Duodenal mucosa (tissue), 2 donors: ENCODE results near the gene PSORS1C2.
"Not testable (repeated sequence)": the region's sequence is repeated elsewhere in the genome, so short reads cannot be mapped to it uniquely, and the experiment has no call there.

Experiments
- H3K27ac ChIP-seq: one replicate; pipeline ENCODE4 v1.7.0; 2013; ENCODE audit warnings: low read depth, low read length
- H3K27me3 ChIP-seq, 2 donors: one replicate each; pipeline ENCODE4 v1.7.0; 2013; ENCODE audit warnings: low read length in 2 of 2, control low read depth in 1 of 2; ENCODE audit not compliant: insufficient read depth in 2 of 2, control insufficient read depth in 1 of 2
- H3K36me3 ChIP-seq, 2 donors: one replicate each; pipeline ENCODE4 v1.7.0; 2013; ENCODE audit warnings: low read length in 2 of 2, control low read depth in 1 of 2; ENCODE audit not compliant: insufficient read depth in 2 of 2, control insufficient read depth in 1 of 2
- H3K4me1 ChIP-seq, 2 donors: one replicate each; pipeline ENCODE4 v1.7.0; 2013; ENCODE audit warnings: low read length in 2 of 2, control low read depth in 1 of 2; ENCODE audit not compliant: insufficient read depth in 2 of 2, control insufficient read depth in 1 of 2
- H3K4me3 ChIP-seq, 2 donors: one replicate each; pipeline ENCODE4 v1.7.0; 2013; ENCODE audit warnings: low read length in 2 of 2, low read depth in 1 of 2
- H3K9ac ChIP-seq, 2 donors: one replicate each; pipeline ENCODE4 v1.7.0; 2013; ENCODE audit warnings: low read length in 2 of 2, low read depth in 1 of 2
- H3K9me3 ChIP-seq, 2 donors: one replicate each; pipeline ENCODE4 v1.7.0; 2013; ENCODE audit warnings: low read length in 2 of 2, control low read depth in 1 of 2; ENCODE audit not compliant: control insufficient read depth in 1 of 2

PSORS1C2 gene

GRCh38 chr6:31168606-31169005, 29.7 kb upstream of the PSORS1C2 start:
- H3K4me3 ChIP-seq = no peak overlapping the region
- no peaks in the 10 kb centered on the region for H3K27me3 ChIP-seq
- no peak overlapping the region for H3K27ac ChIP-seq
- peaks cover 3 to 7% of the 10 kb centered on the region in 2 donors for H3K36me3 ChIP-seq
- no peak overlapping the region for H3K9ac ChIP-seq
- H3K4me1 ChIP-seq = peaks cover 0 to 3% of the 10 kb centered on the region in 2 donors
- no peaks in the 10 kb centered on the region for H3K9me3 ChIP-seq

- no peaks in the 10 kb centered on the region for H3K9me3 ChIP-seq
- H3K4me3 ChIP-seq = no peak overlapping the region
- H3K27ac ChIP-seq = no peak overlapping the region
- H3K9ac ChIP-seq = no peak overlapping the region
- peaks cover 0 to under 1% of the 10 kb centered on the region in 2 donors for H3K4me1 ChIP-seq
- H3K36me3 ChIP-seq = peaks cover 7 to 17% of the 10 kb centered on the region in 2 donors
- H3K27me3 ChIP-seq = no peaks in the 10 kb centered on the region
Measured at GRCh38 chr6:31165986-31166385, 27.1 kb upstream of the PSORS1C2 start.

- H3K4me3 ChIP-seq, H3K9me3 ChIP-seq, H3K9ac ChIP-seq, H3K4me1 ChIP-seq, H3K27ac ChIP-seq, H3K27me3 ChIP-seq: not testable (repeated sequence)
- peaks cover 7 to 17% of the 10 kb centered on the region in 2 donors for H3K36me3 ChIP-seq
Measured at GRCh38 chr6:31165064-31165832, 26.4 kb upstream of the PSORS1C2 start.

- H3K27me3 ChIP-seq, H3K9me3 ChIP-seq, H3K4me1 ChIP-seq, H3K27ac ChIP-seq, H3K9ac ChIP-seq, H3K4me3 ChIP-seq: not testable (repeated sequence)
- H3K36me3 ChIP-seq = peaks cover 7 to 17% of the 10 kb centered on the region in 2 donors
Measured at GRCh38 chr6:31164475-31165063, 25.7 kb upstream of the PSORS1C2 start.

GRCh38 chr6:31163922-31164321, 25.1 kb upstream of the PSORS1C2 start:
- peaks cover 8 to 9% of the 10 kb centered on the region in 2 donors for H3K4me1 ChIP-seq
- H3K27ac ChIP-seq = no peak overlapping the region
- no peak overlapping the region for H3K4me3 ChIP-seq
- H3K9ac ChIP-seq = no peak overlapping the region
- H3K36me3 ChIP-seq = peaks cover 7 to 17% of the 10 kb centered on the region in 2 donors
- H3K27me3 ChIP-seq = no peaks in the 10 kb centered on the region
- no peaks in the 10 kb centered on the region for H3K9me3 ChIP-seq

GRCh38 chr6:31162463-31163165, 23.7 kb upstream of the PSORS1C2 start:
- H3K4me3 ChIP-seq = no peak overlapping the region
- H3K4me1 ChIP-seq = peaks cover 9 to 11% of the 10 kb centered on the region in 2 donors
- H3K27me3 ChIP-seq = no peaks in the 10 kb centered on the region
- peaks cover 4 to 17% of the 10 kb centered on the region in 2 donors for H3K36me3 ChIP-seq
- no peak overlapping the region for H3K9ac ChIP-seq
- no peaks in the 10 kb centered on the region for H3K9me3 ChIP-seq
- no peak overlapping the region for H3K27ac ChIP-seq

GRCh38 chr6:31161216-31162126, 22.6 kb upstream of the PSORS1C2 start:
- Histone ChIP-seq H3K27me3 (no peaks in the 10 kb centered on the region), H3K9me3 (no peaks in the 10 kb centered on the region), H3K27ac (no peak overlapping the region), H3K4me3 (no peak overlapping the region), H3K36me3 (peaks cover 4 to 17% of the 10 kb centered on the region in 2 donors), H3K9ac (no peak overlapping the region), H3K4me1 (peaks cover 16 to 17% of the 10 kb centered on the region in 2 donors)

GRCh38 chr6:31158863-31159855, 20.3 kb upstream of the PSORS1C2 start:
- peak overlapping the region; percentile 41 to 74 for H3K9ac ChIP-seq
- peaks cover 16 to 20% of the 10 kb centered on the region in 2 donors for H3K4me1 ChIP-seq
- no peaks in the 10 kb centered on the region for H3K27me3 ChIP-seq
- peak overlapping the region; percentile 82 to 95 for H3K4me3 ChIP-seq
- no peak overlapping the region for H3K27ac ChIP-seq
- H3K36me3 ChIP-seq = peaks cover 0 to 18% of the 10 kb centered on the region in 2 donors
- no peaks in the 10 kb centered on the region for H3K9me3 ChIP-seq
